ENCODE results near the gene FOXN3.

GRCh38 chr14:89339579-89339978 is 77.5 kb downstream of the FOXN3 start:
- TF ChIP-seq, protein P1, sequence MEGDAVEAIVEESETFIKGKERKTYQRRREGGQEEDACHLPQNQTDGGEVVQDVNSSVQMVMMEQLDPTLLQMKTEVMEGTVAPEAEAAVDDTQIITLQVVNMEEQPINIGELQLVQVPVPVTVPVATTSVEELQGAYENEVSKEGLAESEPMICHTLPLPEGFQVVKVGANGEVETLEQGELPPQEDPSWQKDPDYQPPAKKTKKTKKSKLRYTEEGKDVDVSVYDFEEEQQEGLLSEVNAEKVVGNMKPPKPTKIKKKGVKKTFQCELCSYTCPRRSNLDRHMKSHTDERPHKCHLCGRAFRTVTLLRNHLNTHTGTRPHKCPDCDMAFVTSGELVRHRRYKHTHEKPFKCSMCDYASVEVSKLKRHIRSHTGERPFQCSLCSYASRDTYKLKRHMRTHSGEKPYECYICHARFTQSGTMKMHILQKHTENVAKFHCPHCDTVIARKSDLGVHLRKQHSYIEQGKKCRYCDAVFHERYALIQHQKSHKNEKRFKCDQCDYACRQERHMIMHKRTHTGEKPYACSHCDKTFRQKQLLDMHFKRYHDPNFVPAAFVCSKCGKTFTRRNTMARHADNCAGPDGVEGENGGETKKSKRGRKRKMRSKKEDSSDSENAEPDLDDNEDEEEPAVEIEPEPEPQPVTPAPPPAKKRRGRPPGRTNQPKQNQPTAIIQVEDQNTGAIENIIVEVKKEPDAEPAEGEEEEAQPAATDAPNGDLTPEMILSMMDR (conservative IDR thresholded peaks at IDR 0.05; ENCODE audit: low read length): no peak
- TF ChIP-seq EZH2phosphoT487 (IDR thresholded peaks at IDR 0.05; ENCODE audit: borderline replicate concordance): no peak
